Karpas-422 (cell line): ENCODE measurements around the gene HOXB7. TPM values are rescaled to one million over a fixed set of nuclear protein-coding genes. Genes with fewer than 3 reads are reported as not detected.
A peak's percentile ranks its signal among the peaks of the same experiment; 100 is the strongest.

Source experiments
- DNase-seq: peaks from one replicate; pipeline ENCODE4 v3.0.0-alpha.2; 2015
- H2AFZ ChIP-seq: fragments of 200-600 bp; sonication (generic); 2 replicates; pipeline ENCODE4 v1.6.1; 2014; ENCODE audit warnings: antibody characterized with exemption, low read length, mixed read lengths
- H3K27ac ChIP-seq: fragments of 200-600 bp; sonication (generic); 2 replicates; pipeline ENCODE4 v1.5.1; 2014; ENCODE audit warnings: mild to moderate bottlenecking, low read length, moderate library complexity
- H3K27me3 ChIP-seq: fragments of 200-600 bp; sonication (generic); 2 replicates; pipeline ENCODE4 v1.6.1; 2014; ENCODE audit warnings: low read length, mixed read lengths
- H3K36me3 ChIP-seq: fragments of 200-600 bp; sonication (generic); 2 replicates; pipeline ENCODE4 v1.6.1; 2014; ENCODE audit warnings: low read length, mixed read lengths; ENCODE audit not compliant: insufficient read depth
- H3K4me1 ChIP-seq: fragments of 200-600 bp; sonication (generic); 2 replicates; pipeline ENCODE4 v1.6.1; 2014; ENCODE audit warnings: mild to moderate bottlenecking, low read length, mixed read lengths
- H3K4me2 ChIP-seq: fragments of 200-600 bp; sonication (generic); 2 replicates; pipeline ENCODE4 v1.6.1; 2014; ENCODE audit warnings: low read length, low read depth, mild to moderate bottlenecking; ENCODE audit not compliant: poor library complexity, severe bottlenecking
- H3K4me3 ChIP-seq: fragments of 200-600 bp; sonication (generic); 2 replicates; pipeline ENCODE4 v1.5.1; 2014; ENCODE audit warnings: mild to moderate bottlenecking, antibody characterized with exemption, low read length, mixed read lengths
- H3K79me2 ChIP-seq: fragments of 200-600 bp; sonication (generic); 2 replicates; pipeline ENCODE4 v1.6.1; 2014; ENCODE audit warnings: mild to moderate bottlenecking, low read length, mixed read lengths
- H3K9ac ChIP-seq: fragments of 200-600 bp; sonication (generic); 2 replicates; pipeline ENCODE4 v1.6.0; 2014; ENCODE audit warnings: low read length
- H3K9me2 ChIP-seq: fragments of 200-600 bp; sonication (generic), shearing (Covaris generic); replicated peaks from 2 replicates; pipeline ENCODE4 v1.6.0; 2014; ENCODE audit warnings: mild to moderate bottlenecking, low read length, moderate library complexity; ENCODE audit not compliant: insufficient read depth
- H3K9me3 ChIP-seq: fragments of 300-700, 200-600 bp; sonication (generic); 2 replicates; pipeline ENCODE4 v1.6.1; 2014; ENCODE audit warnings: low read length, mixed read lengths
- H4K20me1 ChIP-seq: fragments of 200-600 bp; sonication (generic); 2 replicates; pipeline ENCODE4 v1.6.1; 2014; ENCODE audit warnings: mild to moderate bottlenecking, antibody characterized with exemption, low read length, low read depth; ENCODE audit not compliant: insufficient read depth
- total RNA-seq: library from RNA; depleted of rRNA; stranded (reverse); fragments of >200 nt; shearing (Covaris generic); gene quantifications from 2 replicates; pipeline ENCODE4 v1.2.3, GENCODE V29; 2014; ENCODE audit warnings: low replicate concordance

Gene HOXB7
- total RNA-seq, 1 experiment from 2014 or later: 9.7 TPM

DNA sequence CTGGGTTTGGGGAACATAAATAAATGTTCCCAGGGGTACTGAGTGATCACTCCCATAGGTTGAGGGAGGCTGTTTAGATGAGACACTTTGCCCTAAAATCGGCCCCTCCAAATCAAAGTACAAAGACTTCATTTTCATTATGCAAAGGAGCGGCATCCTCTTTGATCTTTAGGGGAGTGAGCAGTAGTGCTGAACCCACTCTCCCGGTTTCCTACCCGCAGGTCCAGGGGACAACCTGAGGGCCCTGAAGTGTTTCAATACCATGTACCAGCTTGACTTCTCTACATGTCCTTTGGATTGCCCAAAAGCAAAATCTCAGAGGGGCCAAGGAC, 9.6 kb downstream of the HOXB7 start:
- no peaks in the 10 kb centered on the region for H3K79me2 ChIP-seq
- no peak overlapping the region for H3K4me3 ChIP-seq
- H3K27ac ChIP-seq: no peak overlapping the region
- no peaks in the 10 kb centered on the region for H3K27me3 ChIP-seq
- no peak for DNase-seq
- no peak overlapping the region for H3K4me2 ChIP-seq
- peaks cover 12% of the 10 kb centered on the region for H3K4me1 ChIP-seq
- no peaks in the 10 kb centered on the region for H3K9me2 ChIP-seq
- H4K20me1 ChIP-seq: no peaks in the 10 kb centered on the region
- no peak overlapping the region for H2AFZ ChIP-seq
- no peaks in the 10 kb centered on the region for H3K36me3 ChIP-seq
- H3K9ac ChIP-seq: no peak overlapping the region
- no peaks in the 10 kb centered on the region for H3K9me3 ChIP-seq

DNA sequence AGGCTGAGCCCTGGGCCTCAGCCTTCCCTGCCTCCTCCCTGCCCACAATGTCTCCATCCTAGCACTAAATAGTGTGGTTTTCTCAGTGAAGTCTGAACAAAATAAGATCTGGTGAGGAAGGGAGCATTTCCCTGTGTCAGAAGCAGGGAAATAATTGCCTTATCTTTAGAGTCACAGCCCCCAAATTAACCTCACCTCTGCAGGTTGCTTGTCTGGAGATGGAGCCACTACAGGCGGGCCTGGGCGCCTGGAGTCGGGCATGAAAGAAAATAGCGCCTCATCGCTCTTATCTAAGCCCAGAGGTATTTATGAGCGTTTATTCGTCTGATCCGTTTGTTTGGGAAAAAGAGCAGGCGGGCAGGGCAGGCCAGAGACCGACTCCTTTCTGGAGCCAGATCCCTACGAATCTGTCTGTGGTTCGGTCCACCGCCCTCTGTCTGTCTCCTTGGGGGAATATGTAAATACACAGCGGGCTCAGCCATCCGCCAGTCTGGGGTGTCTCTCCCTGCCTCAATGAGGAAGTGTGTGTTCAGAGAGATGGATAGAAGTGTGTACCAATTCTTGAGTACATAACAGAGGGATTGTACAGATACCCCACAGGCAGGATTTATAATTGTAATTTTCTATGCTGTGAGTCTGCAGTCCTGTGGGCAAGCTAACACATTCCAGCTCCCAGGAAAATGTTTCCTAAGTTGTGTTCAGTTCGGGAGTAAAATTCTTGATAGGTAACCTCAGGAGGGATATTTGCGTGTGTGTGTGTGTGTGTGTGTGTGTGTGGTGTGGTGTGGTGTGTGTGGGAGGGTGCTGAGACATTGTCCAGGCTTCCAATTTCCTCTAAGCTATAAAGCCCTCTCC, 10.3 kb downstream of the HOXB7 start:
- no peaks in the 10 kb centered on the region for H3K9me3 ChIP-seq
- no peaks in the 10 kb centered on the region for H3K79me2 ChIP-seq
- no peak overlapping the region for H3K4me2 ChIP-seq
- no peaks in the 10 kb centered on the region for H4K20me1 ChIP-seq
- H2AFZ ChIP-seq: no peak overlapping the region
- no peak overlapping the region for H3K4me3 ChIP-seq
- no peak overlapping the region for H3K27ac ChIP-seq
- no peaks in the 10 kb centered on the region for H3K36me3 ChIP-seq
- H3K9ac ChIP-seq: no peak overlapping the region
- peaks cover 12% of the 10 kb centered on the region for H3K4me1 ChIP-seq
- no peaks in the 10 kb centered on the region for H3K27me3 ChIP-seq
- no peak for DNase-seq
- H3K9me2 ChIP-seq: no peaks in the 10 kb centered on the region

- Histone ChIP-seq H3K79me2 (no peaks in the 10 kb centered on the region), H2AFZ (no peak overlapping the region), H3K27me3 (no peaks in the 10 kb centered on the region), H3K9me2 (no peaks in the 10 kb centered on the region), H3K4me2 (no peak overlapping the region), H3K4me1 (peaks cover 7% of the 10 kb centered on the region), H3K36me3 (no peaks in the 10 kb centered on the region), H3K9me3 (no peaks in the 10 kb centered on the region), H3K4me3 (no peak overlapping the region), H3K27ac (no peak overlapping the region), H4K20me1 (no peaks in the 10 kb centered on the region), H3K9ac (no peak overlapping the region)
- DNase-seq: no peak
These were observed 11.5 kb downstream of the HOXB7 start for GRCh38 chr17:48599354-48599753.

DNA sequence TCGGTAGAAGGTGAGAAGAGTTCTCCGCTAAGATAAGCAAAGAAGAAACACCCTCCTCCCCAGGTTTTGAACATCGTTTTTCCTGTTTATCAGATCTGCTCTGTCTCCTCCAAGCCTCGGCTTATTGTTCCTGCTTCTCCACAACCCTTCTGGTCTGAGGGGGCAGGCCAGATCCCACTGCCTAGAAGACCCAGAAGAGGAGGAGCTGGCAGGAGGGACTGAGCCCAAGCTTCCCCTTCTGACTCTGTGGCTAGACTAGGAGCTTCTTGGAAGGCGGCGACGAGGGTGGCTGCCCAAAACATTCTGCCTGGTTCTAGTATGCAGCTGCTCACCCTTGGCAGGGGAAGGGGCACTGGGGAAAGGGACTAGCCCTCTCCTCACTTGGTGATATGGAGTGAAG, 12.1 kb downstream of the HOXB7 start:
- Histone ChIP-seq H3K79me2 (no peaks in the 10 kb centered on the region), H3K4me2 (no peak overlapping the region)

GRCh38 chr17:48597778-48598631, 12.8 kb downstream of the HOXB7 start:
- Histone ChIP-seq H3K9me3 (no peaks in the 10 kb centered on the region), H3K4me1 (peaks cover 5% of the 10 kb centered on the region), H2AFZ (peak overlapping the region; percentile 21; the same call in 1 of the 2 replicates), H3K27me3 (no peaks in the 10 kb centered on the region), H3K9ac (no peak overlapping the region), H3K4me2 (peak overlapping the region; percentile 19), H4K20me1 (no peaks in the 10 kb centered on the region), H3K9me2 (no peaks in the 10 kb centered on the region), H3K27ac (no peak overlapping the region), H3K79me2 (no peaks in the 10 kb centered on the region), H3K36me3 (no peaks in the 10 kb centered on the region), H3K4me3 (no peak overlapping the region)
- DNase-seq: no peak

More for the DNA sequence above, 12.1 kb downstream of the HOXB7 start:
- H2AFZ ChIP-seq: no peak overlapping the region
- H3K4me1 ChIP-seq: peaks cover 5% of the 10 kb centered on the region
- H3K27me3 ChIP-seq: no peaks in the 10 kb centered on the region
- H3K4me3 ChIP-seq: no peak overlapping the region
- H3K9me2 ChIP-seq: no peaks in the 10 kb centered on the region
- no peaks in the 10 kb centered on the region for H3K36me3 ChIP-seq
- DNase-seq: no peak
- no peak overlapping the region for H3K27ac ChIP-seq
- H3K9ac ChIP-seq: no peak overlapping the region
- H3K9me3 ChIP-seq: no peaks in the 10 kb centered on the region
- no peaks in the 10 kb centered on the region for H4K20me1 ChIP-seq

GRCh38 chr17:48597528-48597777, 13.4 kb downstream of the HOXB7 start:
- peaks cover 5% of the 10 kb centered on the region for H3K4me1 ChIP-seq
- DNase-seq: no peak
- no peaks in the 10 kb centered on the region for H3K9me2 ChIP-seq
- no peaks in the 10 kb centered on the region for H3K9me3 ChIP-seq
- H2AFZ ChIP-seq: peak overlapping the region; percentile 21; the same call in 1 of the 2 replicates
- no peaks in the 10 kb centered on the region for H3K79me2 ChIP-seq
- peak overlapping the region; percentile 19 for H3K4me2 ChIP-seq
- no peak overlapping the region for H3K4me3 ChIP-seq
- H4K20me1 ChIP-seq: no peaks in the 10 kb centered on the region
- no peak overlapping the region for H3K27ac ChIP-seq
- H3K36me3 ChIP-seq: no peaks in the 10 kb centered on the region
- H3K9ac ChIP-seq: no peak overlapping the region
- H3K27me3 ChIP-seq: no peaks in the 10 kb centered on the region

GRCh38 chr17:48596735-48597527, 13.9 kb downstream of the HOXB7 start:
- Histone ChIP-seq H3K4me3 (no peak overlapping the region), H3K9me3 (no peaks in the 10 kb centered on the region), H3K9ac (no peak overlapping the region), H3K27ac (no peak overlapping the region), H3K4me1 (peaks cover 5% of the 10 kb centered on the region; the same call in 1 of the 2 replicates), H3K79me2 (no peaks in the 10 kb centered on the region), H3K36me3 (no peaks in the 10 kb centered on the region), H3K9me2 (no peaks in the 10 kb centered on the region), H3K27me3 (no peaks in the 10 kb centered on the region), H2AFZ (no peak overlapping the region), H3K4me2 (no peak overlapping the region), H4K20me1 (no peaks in the 10 kb centered on the region)
- no peak for DNase-seq
